Measurements from ENCODE around the gene TNKS1BP1.

TNKS1BP1 gene

GRCh38 chr11:57331720-57332119 lies 7.0 kb upstream of the TNKS1BP1 start:
- no peak for DNase-seq (ENCODE audit: low read depth)

GRCh38 chr11:57330029-57330428 lies 5.3 kb upstream of the TNKS1BP1 start:
- DNase-seq (ENCODE audit: low read depth) = no peak

- no peak for DNase-seq (ENCODE audit: low read depth)
Observed at GRCh38 chr11:57327721-57328120, 3.0 kb upstream of the TNKS1BP1 start.

GRCh38 chr11:57325735-57326048 lies 940 bp upstream of the TNKS1BP1 start:
- DNase-seq (ENCODE audit: low read depth) = no peak

- DNase-seq (ENCODE audit: low read depth) = no peak
Observed at GRCh38 chr11:57324154-57324885, 432 bp downstream of the TNKS1BP1 start.

GRCh38 chr11:57323855-57324153 lies 948 bp downstream of the TNKS1BP1 start:
- no peak for DNase-seq (ENCODE audit: low read depth)

GRCh38 chr11:57323167-57323854 lies 1.4 kb downstream of the TNKS1BP1 start:
- DNase-seq (ENCODE audit: low read depth) = no peak

GRCh38 chr11:57322256-57323166 lies 2.2 kb downstream of the TNKS1BP1 start:
- DNase-seq (ENCODE audit: low read depth) = no peak

GRCh38 chr11:57321388-57322255 lies 3.1 kb downstream of the TNKS1BP1 start:
- no peak for DNase-seq (ENCODE audit: low read depth)

GRCh38 chr11:57320719-57321387 lies 3.9 kb downstream of the TNKS1BP1 start:
- DNase-seq (ENCODE audit: low read depth) = no peak

GRCh38 chr11:57320067-57320718 lies 4.6 kb downstream of the TNKS1BP1 start:
- no peak for DNase-seq (ENCODE audit: low read depth)

GRCh38 chr11:57318178-57318577 lies 6.6 kb downstream of the TNKS1BP1 start:
- DNase-seq (ENCODE audit: low read depth) = no peak

- no peak for DNase-seq (ENCODE audit: low read depth)
Observed at GRCh38 chr11:57316017-57316416, 8.7 kb downstream of the TNKS1BP1 start.

- no peak for DNase-seq (ENCODE audit: low read depth)
Observed at GRCh38 chr11:57315491-57315890, 9.3 kb downstream of the TNKS1BP1 start.

GRCh38 chr11:57314221-57314973 lies 10.4 kb downstream of the TNKS1BP1 start:
- no peak for DNase-seq (ENCODE audit: low read depth)

- no peak for DNase-seq (ENCODE audit: low read depth)
Observed at GRCh38 chr11:57313788-57314135, 11.0 kb downstream of the TNKS1BP1 start.

GRCh38 chr11:57313071-57313787 lies 11.5 kb downstream of the TNKS1BP1 start:
- no peak for DNase-seq (ENCODE audit: low read depth)

- no peak for DNase-seq (ENCODE audit: low read depth)
Observed at GRCh38 chr11:57312511-57313021, 12.2 kb downstream of the TNKS1BP1 start.

Measured in activated T-helper 1 cell treated with Interleukin-2 at 50 U/mL for 16 hours (primary cell).